ENCODE data around the gene HECW1.
"Not testable (repeated sequence)": the region's sequence is repeated elsewhere in the genome, so short reads cannot be mapped to it uniquely, and the experiment has no call there.

The HECW1 gene

GRCh38 chr7:43481902-43482678 is 369.6 kb downstream of the HECW1 start:
- no peak for DNase-seq

DNA sequence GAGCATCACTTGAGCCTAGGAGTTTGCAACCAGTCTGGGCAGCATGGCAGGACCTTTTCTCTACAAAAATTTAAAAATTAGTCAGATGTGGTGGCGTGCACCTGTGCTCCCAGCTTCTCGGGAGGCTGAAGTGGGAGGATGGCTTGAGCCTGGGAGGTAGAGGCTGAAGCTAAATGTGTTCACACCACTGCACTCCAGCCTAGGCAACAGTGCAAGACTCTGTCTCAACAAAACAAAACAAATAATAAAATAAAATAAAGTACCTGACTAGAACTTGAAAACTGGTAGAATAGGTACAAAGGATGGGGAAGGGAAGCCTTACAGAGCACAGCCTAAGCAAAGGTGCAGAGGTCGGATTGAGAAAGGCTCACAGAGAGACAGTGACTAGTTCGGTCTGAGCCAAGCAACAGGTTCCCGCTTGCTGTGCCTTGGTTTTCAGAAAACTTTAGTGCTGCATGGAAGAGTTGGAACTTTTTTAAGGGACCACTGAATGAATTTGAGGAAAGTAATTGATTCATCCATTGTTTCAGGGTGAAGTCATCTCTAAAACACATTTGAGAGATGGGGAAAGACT is 370.3 kb downstream of the HECW1 start:
- no peak for DNase-seq

GRCh38 chr7:43484678-43485395 is 372.4 kb downstream of the HECW1 start:
- no peak for DNase-seq

DNA sequence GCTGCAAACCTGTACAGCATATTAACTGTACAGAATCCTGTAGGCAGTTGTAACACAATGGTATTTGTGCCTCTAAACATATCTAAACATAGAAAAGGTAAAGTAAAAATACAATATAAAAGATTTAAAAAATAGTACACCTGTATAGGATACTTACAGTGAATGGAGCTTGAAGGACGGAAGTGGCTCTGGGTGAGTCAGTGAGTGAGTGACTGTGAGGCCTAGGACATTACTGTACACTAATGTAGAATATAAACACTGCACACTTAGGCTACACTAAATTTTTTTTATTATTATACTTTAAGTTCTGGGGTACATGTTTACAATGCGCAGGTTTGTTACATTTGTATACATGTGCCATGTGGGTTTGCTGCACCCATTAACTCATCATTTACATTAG is 373.1 kb downstream of the HECW1 start:
- no peak for DNase-seq

DNA sequence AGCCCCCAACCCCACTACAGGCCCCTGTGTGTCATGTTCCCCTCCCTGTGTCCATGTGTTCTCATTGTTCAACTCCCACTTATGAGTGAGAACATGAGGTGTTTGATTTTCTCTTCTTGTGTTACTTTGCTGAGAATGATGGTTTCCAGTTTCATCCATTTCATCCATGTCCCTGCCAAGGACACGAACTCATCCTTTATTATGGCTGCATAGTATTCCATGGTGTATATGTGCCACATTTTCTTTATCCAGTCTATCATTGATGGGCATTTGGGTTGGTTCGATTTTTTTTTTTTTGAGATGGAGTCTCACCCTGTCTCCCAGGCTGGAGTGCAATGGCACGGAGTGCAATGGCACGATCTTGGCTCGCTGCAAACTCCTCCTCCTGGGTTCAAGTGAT is 373.6 kb downstream of the HECW1 start:
- not testable (repeated sequence) for DNase-seq

GRCh38 chr7:43486634-43487033 is 374.2 kb downstream of the HECW1 start:
- DNase-seq: no peak

DNA sequence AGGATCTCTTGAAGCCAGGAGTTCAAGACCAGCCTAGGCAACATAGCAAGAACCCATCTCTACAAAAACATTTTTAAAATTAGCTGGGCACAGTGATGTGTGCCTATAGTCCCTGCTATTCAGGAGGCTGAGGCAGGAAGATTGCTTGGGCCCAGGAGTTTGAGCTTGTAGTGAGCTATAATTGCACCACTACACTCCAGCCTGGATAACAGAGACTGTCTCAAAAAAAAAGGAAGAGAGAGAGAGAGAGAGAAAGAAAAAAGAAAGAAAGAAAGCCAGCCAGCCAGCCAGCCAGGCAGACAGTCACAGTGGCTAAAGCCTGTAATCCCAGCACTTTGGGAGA is 375.3 kb downstream of the HECW1 start:
- no peak for DNase-seq

DNA sequence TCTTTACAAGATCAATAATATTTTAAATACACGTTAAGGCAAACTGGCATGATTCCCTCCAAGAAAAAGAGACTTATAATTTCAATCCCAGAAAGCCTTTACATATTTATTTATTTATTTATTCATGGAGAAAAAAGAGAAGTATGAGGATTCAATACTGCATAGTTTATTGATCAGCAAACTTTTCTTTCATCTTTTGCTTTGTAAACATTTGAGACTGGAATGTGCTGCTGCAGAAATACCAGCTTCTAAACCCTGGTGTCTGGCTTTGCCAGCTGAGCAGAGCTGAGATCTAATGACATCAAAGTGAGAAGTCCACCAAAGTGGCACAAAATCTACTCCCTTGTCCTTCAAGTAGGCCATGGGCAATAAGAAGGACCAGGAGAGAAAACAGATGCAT is 376.8 kb downstream of the HECW1 start:
- DNase-seq: no peak

- no peak for DNase-seq
These were observed 377.6 kb downstream of the HECW1 start for GRCh38 chr7:43490016-43490415.

DNA sequence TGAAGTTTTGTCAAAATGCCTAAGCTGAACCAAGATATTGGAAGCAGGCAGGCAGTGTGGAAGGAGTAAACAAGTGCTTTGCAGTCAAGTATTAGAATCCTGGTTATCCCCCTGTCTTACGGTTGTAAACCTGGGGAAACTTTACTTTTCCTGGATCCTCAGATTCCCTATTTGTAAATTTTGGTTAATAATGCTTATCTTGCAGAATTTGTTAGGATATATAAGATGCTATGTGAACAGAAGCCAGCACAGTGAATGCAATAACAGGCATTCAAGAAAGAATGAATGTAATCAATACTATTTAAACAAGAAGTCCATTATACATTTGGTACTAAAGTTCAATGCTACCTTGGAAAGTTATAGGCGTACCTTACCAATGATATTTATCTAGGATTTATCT is 378.7 kb downstream of the HECW1 start:
- no peak for DNase-seq

- no peak for DNase-seq
These were observed 379.5 kb downstream of the HECW1 start for GRCh38 chr7:43491984-43492383.

DNA sequence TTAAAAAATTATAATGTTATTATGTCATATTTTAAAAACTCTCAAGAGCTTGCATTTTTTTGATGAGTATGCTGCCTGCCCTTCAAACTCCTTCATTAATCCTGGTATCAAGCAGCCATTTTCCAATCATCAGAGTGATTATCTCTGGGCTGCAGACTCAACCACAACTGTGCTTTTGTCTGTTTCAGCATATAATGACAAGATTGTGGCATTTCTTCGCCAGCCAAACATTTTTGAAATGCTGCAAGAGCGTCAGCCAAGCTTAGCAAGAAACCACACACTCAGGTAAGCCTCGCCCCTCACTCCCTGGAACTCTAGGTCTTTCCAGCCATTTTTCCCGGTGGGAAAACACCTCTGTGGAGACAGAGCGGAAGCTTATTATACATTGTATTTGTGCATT is 380.4 kb downstream of the HECW1 start:
- DNase-seq: no peak

DNA sequence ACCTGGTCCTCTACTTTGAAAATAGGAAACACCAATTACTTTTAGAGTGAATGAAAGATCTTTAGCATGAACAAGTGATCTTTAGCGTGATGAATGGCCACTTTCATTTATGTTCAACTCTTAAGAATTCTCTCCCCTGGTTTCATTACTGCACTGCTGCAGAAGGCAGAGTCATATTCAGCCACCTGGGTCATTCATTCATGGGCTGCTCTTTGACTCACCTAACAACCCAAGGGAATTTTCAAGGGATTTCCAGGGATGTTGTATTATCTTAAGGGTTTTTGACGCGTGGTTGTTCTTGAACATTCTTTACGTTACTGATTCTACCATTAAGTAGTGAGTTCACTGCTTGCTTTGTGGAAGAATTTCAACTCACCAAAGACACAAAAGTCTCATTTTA is 383.1 kb downstream of the HECW1 start:
- no peak for DNase-seq

DNA sequence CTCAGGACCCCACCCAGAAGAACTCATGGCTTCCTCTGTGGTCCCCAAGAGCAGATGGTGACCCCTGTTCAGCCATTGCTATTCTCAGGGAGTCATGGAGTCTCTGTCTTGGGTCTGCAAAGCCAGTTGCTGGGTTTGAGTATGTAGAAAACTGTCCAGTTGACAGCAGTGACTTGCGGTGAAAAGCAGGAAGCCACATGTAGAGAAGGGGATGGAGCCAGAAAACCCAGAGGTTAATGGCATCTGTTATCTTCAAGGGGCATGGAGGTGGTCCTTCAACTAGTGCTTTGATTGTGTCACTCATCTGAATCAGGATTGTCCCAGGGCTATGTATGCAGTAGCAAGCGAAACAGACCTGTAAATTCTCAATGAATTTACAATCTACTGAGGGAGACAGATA is 384.1 kb downstream of the HECW1 start:
- no peak for DNase-seq

DNA sequence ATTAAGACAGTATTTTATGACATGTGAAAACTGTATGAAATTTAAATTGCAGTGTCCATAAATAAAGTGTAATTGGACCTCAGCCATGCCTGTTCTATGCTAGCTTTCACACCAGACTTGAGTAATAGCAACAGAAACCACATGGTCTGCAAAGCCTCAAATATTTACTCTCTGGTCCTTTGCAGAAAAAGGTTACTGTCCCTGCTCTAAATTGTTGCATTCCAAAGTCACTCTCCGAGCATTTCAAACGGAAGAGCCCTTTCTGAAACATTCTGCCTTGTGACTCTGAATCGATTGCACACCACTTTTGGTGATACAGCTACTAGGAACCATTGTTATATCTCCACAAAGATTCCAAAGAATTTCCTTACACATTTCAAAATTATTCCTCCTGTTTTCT is 389.4 kb downstream of the HECW1 start:
- DNase-seq: no peak

GRCh38 chr7:43502941-43503340 is 390.5 kb downstream of the HECW1 start:
- no peak for DNase-seq

DNA sequence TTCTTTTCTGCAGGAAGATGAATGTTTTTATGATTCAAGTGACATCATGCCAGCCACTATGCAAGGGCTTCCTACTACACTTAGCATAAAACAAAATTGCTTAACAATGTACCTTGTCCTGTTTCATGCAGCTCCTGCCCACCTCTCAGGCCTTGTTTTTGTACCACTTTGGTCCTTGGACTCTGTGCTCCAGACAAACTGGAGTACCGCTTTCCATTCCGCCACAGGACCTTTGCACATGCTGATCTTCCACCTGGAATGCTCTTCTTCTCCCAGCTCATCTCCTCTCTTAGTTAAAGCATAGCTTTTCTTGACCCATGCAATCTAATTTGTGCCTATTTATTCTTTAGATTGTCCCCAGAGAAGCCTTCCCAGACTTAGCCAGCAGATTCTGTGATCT is 393.0 kb downstream of the HECW1 start:
- no peak for DNase-seq

GRCh38 chr7:43506460-43506859 is 394.0 kb downstream of the HECW1 start:
- DNase-seq: no peak

GRCh38 chr7:43508461-43508860 is 396.0 kb downstream of the HECW1 start:
- no peak for DNase-seq

- DNase-seq: no peak
These were observed 397.5 kb downstream of the HECW1 start for GRCh38 chr7:43509906-43510305.

- no peak for DNase-seq
These were observed 398.6 kb downstream of the HECW1 start for GRCh38 chr7:43511029-43511428.

DNA sequence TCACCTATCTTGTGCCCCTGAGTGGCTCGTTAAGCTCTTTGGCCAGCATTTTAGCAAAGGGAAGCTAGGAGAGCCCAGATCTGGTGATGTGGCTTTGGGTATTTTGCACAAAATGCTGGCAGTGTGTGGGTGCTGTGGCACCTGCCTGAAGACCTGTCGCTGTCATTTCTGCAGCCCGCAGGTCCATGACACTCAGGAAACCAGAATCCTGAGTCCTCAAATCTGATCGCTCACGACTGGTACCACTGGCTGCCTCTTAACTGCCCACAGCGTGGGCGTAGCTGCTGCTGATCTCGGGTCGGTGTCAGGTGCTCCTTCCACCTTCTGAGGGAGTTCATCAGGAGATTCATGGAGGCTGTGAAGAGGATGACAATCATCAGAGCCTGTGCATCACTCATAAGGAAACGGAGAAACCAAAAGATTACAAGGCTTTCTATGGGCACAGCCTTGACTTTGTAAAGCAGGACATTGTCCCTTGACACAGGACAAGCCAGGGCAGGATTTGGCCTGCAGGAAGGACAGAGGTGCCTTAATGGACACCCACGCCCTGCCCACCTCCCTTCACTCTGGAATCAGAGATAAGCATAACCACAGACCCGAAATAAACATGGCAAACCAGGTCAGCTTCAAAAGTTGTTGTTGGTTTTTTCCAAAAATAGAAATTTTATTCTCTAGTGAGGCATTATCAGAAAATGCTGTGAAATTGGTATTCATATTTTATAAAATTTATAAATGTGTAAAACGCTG is 399.5 kb downstream of the HECW1 start:
- DNase-seq: no peak

GRCh38 chr7:43513251-43513650 is 400.8 kb downstream of the HECW1 start:
- no peak for DNase-seq
